Colonic mucosa (tissue), 4 donors: ENCODE results near the gene CISD2. TPM values are rescaled to one million over a fixed set of nuclear protein-coding genes. Genes with fewer than 3 reads are reported as not detected.
A peak's percentile ranks its signal among the peaks of the same experiment; 100 is the strongest.

ENCODE experiments used
- DNase-seq: peaks from one replicate; pipeline ENCODE4 v3.0.0-alpha.2; 2020
- H3K27ac ChIP-seq: fragments of 200-600 bp; one replicate; pipeline ENCODE4 v1.8.0; 2021
- H3K27me3 ChIP-seq: fragments of 200-600 bp; one replicate; pipeline ENCODE4 v1.8.0; 2021
- H3K36me3 ChIP-seq: fragments of 200-600 bp; one replicate; pipeline ENCODE4 v1.8.0; 2021
- H3K4me1 ChIP-seq: fragments of 200-600 bp; one replicate; pipeline ENCODE4 v1.8.0; 2021; ENCODE audit warnings: mild to moderate bottlenecking
- H3K4me3 ChIP-seq: fragments of 200-600 bp; one replicate; pipeline ENCODE4 v1.8.0; 2021
- H3K9ac ChIP-seq, 2 donors: one replicate each; pipeline ENCODE4 v1.7.0; 2013; ENCODE audit warnings: control low read depth in 2 of 2, low read depth in 2 of 2, low read length in 2 of 2
- H3K9me3 ChIP-seq: fragments of 200-600 bp; one replicate; pipeline ENCODE4 v1.8.0; 2021
- intact Hi-C: fragments of 100-400 bp; cut with DNase I; formaldehyde crosslinking; loops from one replicate; pipeline ENCODE4 v1.14.1; 2022
- total RNA-seq, 2 donors: library from RNA; stranded (reverse); fragmentation: NEBNext Ultra II Directional in 1 of 2; extraction: Animal tissue kit (Norgen Biotek cat#: 25700) in 1 of 2; gene quantifications; one replicate each; pipeline ENCODE4 v1.2.1, GENCODE V29; 2021
- TF ChIP-seq, protein P1 (sequence below): fragments of 200-600 bp; IDR thresholded peaks from one replicate; pipeline ENCODE4 v1.8.0; 2022; ENCODE audit warnings: antibody characterized with exemption, mild to moderate bottlenecking
- donor health status: healthy.
- donor health status: DM: no; HTN: no; CAD: no.
- donor health status: DM: no; HTN: no; CAD: no.

The CISD2 gene
- total RNA-seq, 2 donors from 2014 or later = 30.7 to 41.5 TPM

DNA sequence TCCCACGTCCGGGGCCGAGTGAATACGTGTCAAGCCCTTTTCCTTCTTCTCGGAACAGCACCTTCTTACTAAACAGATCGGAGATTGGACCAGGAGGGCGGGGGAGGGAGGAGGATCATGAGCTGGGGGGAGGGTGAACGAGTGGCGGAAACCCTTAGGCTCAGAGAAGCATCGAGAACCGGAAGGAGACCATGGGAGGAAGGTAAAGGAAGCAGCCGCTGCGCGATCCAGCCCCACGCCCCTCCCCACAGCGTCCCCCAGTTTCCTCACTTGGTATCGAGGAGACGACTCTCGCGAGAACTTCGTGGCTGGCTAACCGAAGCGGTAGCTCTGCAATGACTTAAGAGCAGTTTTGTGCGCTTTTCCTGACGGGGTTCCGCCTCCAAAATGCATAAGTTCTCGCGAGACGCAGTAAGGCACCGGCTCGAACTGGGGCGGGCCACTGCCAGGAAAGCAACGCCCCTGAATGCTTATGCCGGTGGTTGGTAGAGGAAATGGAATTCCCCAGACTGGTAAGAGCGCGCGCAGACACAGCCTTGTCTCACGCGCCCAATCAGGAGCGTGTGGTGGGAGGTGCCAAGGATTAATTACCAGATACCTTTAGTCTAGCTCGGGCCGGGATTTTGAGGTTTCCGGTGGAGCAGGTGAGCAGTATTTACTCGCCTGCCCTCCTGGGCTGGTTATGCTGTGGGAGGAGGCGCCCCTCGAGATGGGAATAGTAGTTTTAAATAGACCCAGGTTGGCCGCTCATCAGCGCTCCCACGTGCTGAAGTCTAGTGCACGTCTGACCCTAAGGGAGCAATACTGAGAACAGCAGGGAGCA lies 40.9 kb upstream of the CISD2 start:
- peak; percentile 99 for DNase-seq
- Histone ChIP-seq H3K27ac (peak overlapping the region; percentile 100), H3K27me3 (no peaks in the 10 kb centered on the region), H3K9me3 (no peaks in the 10 kb centered on the region), H3K36me3 (no peaks in the 10 kb centered on the region), H3K4me1 (peaks cover 5% of the 10 kb centered on the region), H3K9ac (peak overlapping the region; percentile 87 to 99), H3K4me3 (peak overlapping the region; percentile 82)
- intact Hi-C loops = loop anchor here (5.0 to 10.0 kb wide), 2 partner anchors 39 to 393 kb away; partner anchors contain the start of gene CISD2
- TF ChIP-seq, protein P1, sequence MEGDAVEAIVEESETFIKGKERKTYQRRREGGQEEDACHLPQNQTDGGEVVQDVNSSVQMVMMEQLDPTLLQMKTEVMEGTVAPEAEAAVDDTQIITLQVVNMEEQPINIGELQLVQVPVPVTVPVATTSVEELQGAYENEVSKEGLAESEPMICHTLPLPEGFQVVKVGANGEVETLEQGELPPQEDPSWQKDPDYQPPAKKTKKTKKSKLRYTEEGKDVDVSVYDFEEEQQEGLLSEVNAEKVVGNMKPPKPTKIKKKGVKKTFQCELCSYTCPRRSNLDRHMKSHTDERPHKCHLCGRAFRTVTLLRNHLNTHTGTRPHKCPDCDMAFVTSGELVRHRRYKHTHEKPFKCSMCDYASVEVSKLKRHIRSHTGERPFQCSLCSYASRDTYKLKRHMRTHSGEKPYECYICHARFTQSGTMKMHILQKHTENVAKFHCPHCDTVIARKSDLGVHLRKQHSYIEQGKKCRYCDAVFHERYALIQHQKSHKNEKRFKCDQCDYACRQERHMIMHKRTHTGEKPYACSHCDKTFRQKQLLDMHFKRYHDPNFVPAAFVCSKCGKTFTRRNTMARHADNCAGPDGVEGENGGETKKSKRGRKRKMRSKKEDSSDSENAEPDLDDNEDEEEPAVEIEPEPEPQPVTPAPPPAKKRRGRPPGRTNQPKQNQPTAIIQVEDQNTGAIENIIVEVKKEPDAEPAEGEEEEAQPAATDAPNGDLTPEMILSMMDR = no peak

DNA sequence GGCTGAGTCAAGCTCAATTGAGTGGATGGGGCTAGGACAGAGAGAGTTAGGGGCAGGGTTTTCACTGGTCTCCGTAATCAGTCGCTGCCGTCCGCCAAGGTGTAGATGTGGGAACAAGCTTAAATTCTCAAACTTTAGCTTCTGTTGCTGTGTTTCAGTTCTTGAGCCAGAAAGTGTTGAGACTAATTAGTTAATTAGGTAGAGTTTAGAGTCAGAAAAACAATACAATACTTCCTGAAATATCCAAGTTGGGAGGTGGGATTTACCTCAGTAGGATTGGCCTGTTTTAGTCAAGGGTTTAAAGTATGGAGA lies 40.3 kb upstream of the CISD2 start:
- DNase-seq = no peak
- TF ChIP-seq, protein P1 = no peak
- no peaks in the 10 kb centered on the region for H3K36me3 ChIP-seq
- H3K27me3 ChIP-seq = no peaks in the 10 kb centered on the region
- H3K4me1 ChIP-seq = peaks cover 5% of the 10 kb centered on the region
- peak overlapping the region; percentile 82 for H3K4me3 ChIP-seq
- peak overlapping the region; percentile 41 to 99 for H3K9ac ChIP-seq
- peak overlapping the region; percentile 100 for H3K27ac ChIP-seq
- no peaks in the 10 kb centered on the region for H3K9me3 ChIP-seq
- intact Hi-C loops = loop anchor here (5.0 to 10.0 kb wide), 2 partner anchors 39 to 394 kb away; partner anchors contain the start of gene CISD2

DNA sequence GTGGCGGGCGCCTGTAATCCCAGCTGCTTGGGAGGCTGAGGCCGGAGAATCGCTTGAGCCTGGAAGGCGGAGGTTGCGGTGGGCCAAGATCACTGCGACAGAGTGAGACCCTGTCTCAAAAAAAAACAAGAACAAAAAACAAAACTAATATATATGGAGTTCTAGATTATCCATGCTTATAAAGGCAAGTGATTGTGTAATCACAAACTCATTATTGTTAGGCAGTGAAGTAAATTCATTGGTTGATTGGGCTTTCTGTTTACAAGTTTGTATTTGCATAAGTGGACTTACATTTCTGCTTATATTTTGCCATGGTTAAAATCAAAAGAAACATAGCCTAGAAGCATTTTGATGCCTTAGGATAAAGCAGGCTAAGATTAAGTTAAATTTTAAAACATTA lies 39.0 kb upstream of the CISD2 start:
- Histone ChIP-seq H3K36me3 (no peaks in the 10 kb centered on the region), H3K9ac (no peak overlapping the region), H3K27me3 (no peaks in the 10 kb centered on the region), H3K4me1 (peaks cover 5% of the 10 kb centered on the region), H3K27ac (no peak overlapping the region), H3K9me3 (no peaks in the 10 kb centered on the region), H3K4me3 (no peak overlapping the region)
- DNase-seq = no peak
- TF ChIP-seq, protein P1 = no peak
- intact Hi-C loops = loop anchor here (5.0 to 10.0 kb wide), 2 partner anchors 37 to 395 kb away; partner anchors contain the start of gene CISD2

DNA sequence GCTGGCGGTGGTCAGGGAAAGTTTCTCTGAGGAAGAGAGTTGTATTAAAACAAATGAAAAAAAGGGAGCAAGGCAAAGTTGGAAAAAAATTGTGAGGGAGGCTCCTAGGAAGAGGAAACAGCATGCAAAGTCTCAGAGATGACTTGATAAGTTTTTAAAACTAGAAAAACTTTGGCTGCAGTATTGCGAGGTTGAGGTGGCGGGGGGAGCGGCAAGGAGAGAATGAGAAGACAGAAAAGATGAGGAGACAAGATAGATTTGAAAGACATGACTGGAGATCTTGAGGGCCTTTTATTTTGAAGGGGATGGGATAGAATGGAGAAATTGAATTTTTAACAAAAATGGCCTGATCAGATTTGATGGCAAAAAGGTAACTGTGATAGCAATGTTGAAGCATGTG lies 36.7 kb upstream of the CISD2 start:
- DNase-seq = no peak
- Histone ChIP-seq H3K27me3 (no peaks in the 10 kb centered on the region), H3K36me3 (no peaks in the 10 kb centered on the region), H3K27ac (no peak overlapping the region), H3K4me1 (peaks cover 5% of the 10 kb centered on the region), H3K9ac (no peak overlapping the region), H3K9me3 (no peaks in the 10 kb centered on the region), H3K4me3 (no peak overlapping the region)
- intact Hi-C loops = no loop called here
- TF ChIP-seq, protein P1 = no peak

DNA sequence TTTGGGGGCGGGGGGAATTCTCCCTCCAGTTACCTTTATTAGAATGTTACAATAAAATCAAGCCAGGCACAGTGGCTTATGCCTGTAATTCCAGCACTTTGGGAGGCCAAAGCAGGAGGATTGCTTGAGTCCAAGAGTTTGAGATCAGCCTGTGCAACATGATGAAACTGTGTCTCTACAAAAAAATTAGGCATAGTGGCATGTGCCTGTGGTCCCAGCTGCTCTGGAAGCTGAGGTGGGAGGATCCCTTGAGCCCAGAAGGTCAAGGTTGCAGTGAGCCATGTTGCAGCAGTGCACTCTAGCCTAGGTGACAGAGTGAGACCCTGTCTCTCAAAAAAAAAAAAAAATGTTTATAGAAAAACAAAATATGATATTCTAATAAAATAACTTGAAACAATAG lies 36.1 kb upstream of the CISD2 start:
- TF ChIP-seq, protein P1 = no peak
- no peak for DNase-seq
- intact Hi-C loops = no loop called here
- Histone ChIP-seq H3K27me3 (no peaks in the 10 kb centered on the region), H3K9me3 (no peaks in the 10 kb centered on the region), H3K36me3 (no peaks in the 10 kb centered on the region), H3K4me1 (peaks cover 5% of the 10 kb centered on the region), H3K4me3 (no peak overlapping the region), H3K27ac (no peak overlapping the region), H3K9ac (no peak overlapping the region)
